ENCODE data around the gene FANCI.

GRCh38 chr15:89359471-89360293, 115.9 kb downstream of the FANCI start:
- TF ChIP-seq CTCF (IDR thresholded peaks at IDR 0.05; ENCODE audit: borderline replicate concordance, extremely low read depth, low read length, poor library complexity, severe bottlenecking): no peak
- TF ChIP-seq EZH2 (IDR thresholded peaks at IDR 0.05; ENCODE audit: borderline replicate concordance, low read depth, low read length, severe bottlenecking): no peak

Measured in DND-41 (cell line).